ENCODE measurements around the gene CHST13. TPM values are rescaled to one million over a fixed set of nuclear protein-coding genes. Genes with fewer than 3 reads are reported as not detected.

CHST13 gene
- total RNA-seq, 4 donors from 2014 or later = 2.8 to 2.9 TPM; not detected in 2

GRCh38 chr3:126539558-126540250, 15.7 kb downstream of the CHST13 start:
- no peaks in the 10 kb centered on the region for H3K9me3 ChIP-seq
- H3K27ac ChIP-seq = no peak overlapping the region
- no peaks in the 10 kb centered on the region for H3K36me3 ChIP-seq

GRCh38 chr3:126540342-126540849, 16.4 kb downstream of the CHST13 start:
- Histone ChIP-seq H3K9me3 (no peaks in the 10 kb centered on the region), H3K4me3 (no peak overlapping the region), H3K36me3 (no peaks in the 10 kb centered on the region), H3K27me3 (no peaks in the 10 kb centered on the region), H3K4me1 (no peaks in the 10 kb centered on the region), H3K27ac (no peak overlapping the region)
- DNase-seq = peak in 2 of 3 donors; percentile 34 to 43
- TF ChIP-seq, protein P1, sequence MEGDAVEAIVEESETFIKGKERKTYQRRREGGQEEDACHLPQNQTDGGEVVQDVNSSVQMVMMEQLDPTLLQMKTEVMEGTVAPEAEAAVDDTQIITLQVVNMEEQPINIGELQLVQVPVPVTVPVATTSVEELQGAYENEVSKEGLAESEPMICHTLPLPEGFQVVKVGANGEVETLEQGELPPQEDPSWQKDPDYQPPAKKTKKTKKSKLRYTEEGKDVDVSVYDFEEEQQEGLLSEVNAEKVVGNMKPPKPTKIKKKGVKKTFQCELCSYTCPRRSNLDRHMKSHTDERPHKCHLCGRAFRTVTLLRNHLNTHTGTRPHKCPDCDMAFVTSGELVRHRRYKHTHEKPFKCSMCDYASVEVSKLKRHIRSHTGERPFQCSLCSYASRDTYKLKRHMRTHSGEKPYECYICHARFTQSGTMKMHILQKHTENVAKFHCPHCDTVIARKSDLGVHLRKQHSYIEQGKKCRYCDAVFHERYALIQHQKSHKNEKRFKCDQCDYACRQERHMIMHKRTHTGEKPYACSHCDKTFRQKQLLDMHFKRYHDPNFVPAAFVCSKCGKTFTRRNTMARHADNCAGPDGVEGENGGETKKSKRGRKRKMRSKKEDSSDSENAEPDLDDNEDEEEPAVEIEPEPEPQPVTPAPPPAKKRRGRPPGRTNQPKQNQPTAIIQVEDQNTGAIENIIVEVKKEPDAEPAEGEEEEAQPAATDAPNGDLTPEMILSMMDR (IDR thresholded peaks at IDR 0.05) = no peak
- TF ChIP-seq POLR2A (IDR thresholded peaks at IDR 0.05) = no peak

More at GRCh38 chr3:126539558-126540250, 15.7 kb downstream of the CHST13 start:
- no peak for TF ChIP-seq POLR2A (IDR thresholded peaks at IDR 0.05)
- TF ChIP-seq, protein P1 (IDR thresholded peaks at IDR 0.05) = no peak
- Histone ChIP-seq H3K27me3 (no peaks in the 10 kb centered on the region), H3K4me1 (no peaks in the 10 kb centered on the region), H3K4me3 (no peak overlapping the region)
- DNase-seq = peak in 2 of 3 donors; percentile 16 to 34

DNA sequence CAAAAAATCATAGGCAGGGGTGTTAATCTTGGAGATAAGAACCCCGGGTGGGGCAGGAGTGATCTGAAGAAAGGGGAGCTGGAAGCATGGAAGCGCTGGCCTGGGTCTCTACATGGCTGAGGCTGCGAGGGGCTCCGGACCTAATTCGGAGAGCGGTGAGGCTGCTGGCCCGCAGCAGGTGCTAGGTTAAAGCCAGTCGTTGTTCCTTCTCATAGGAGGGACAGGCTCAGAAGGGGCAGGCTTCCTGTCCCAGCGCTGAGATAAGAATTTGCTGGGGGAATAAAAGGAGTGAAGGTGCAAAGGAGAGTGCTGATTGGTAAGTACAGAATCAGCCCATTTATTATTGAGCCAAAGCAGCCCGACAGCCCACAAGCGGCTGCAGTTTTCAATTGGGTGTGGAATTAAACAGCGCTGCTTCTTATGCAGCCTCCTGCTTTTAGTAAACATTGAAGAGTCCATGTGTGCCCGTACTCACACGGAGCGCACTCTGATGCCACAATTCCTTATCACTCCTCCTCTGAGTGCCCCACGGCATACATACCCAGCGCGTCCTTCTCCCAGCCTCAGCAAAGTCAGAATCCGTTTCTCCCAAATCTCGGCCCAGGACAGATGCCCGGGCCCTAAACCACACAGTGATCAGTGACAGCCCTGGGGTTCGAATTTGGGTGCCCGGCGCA, 17.1 kb downstream of the CHST13 start:
- no peak overlapping the region for H3K27ac ChIP-seq
- peak in 2 of 3 donors; percentile 32 to 36 for DNase-seq
- no peak overlapping the region for H3K4me3 ChIP-seq
- TF ChIP-seq, protein P1 (IDR thresholded peaks at IDR 0.05) = no peak
- TF ChIP-seq POLR2A (IDR thresholded peaks at IDR 0.05) = no peak
- H3K4me1 ChIP-seq = no peaks in the 10 kb centered on the region
- no peaks in the 10 kb centered on the region for H3K36me3 ChIP-seq
- H3K27me3 ChIP-seq = no peaks in the 10 kb centered on the region
- no peaks in the 10 kb centered on the region for H3K9me3 ChIP-seq

GRCh38 chr3:126541628-126542339, 17.8 kb downstream of the CHST13 start:
- H3K27ac ChIP-seq = no peak overlapping the region
- DNase-seq = peak in 2 of 3 donors; percentile 20 to 29
- H3K27me3 ChIP-seq = no peaks in the 10 kb centered on the region
- no peak for TF ChIP-seq POLR2A (IDR thresholded peaks at IDR 0.05)
- TF ChIP-seq, protein P1 (IDR thresholded peaks at IDR 0.05) = no peak
- H3K9me3 ChIP-seq = no peaks in the 10 kb centered on the region
- no peaks in the 10 kb centered on the region for H3K4me1 ChIP-seq
- H3K4me3 ChIP-seq = no peak overlapping the region
- H3K36me3 ChIP-seq = no peaks in the 10 kb centered on the region

DNA sequence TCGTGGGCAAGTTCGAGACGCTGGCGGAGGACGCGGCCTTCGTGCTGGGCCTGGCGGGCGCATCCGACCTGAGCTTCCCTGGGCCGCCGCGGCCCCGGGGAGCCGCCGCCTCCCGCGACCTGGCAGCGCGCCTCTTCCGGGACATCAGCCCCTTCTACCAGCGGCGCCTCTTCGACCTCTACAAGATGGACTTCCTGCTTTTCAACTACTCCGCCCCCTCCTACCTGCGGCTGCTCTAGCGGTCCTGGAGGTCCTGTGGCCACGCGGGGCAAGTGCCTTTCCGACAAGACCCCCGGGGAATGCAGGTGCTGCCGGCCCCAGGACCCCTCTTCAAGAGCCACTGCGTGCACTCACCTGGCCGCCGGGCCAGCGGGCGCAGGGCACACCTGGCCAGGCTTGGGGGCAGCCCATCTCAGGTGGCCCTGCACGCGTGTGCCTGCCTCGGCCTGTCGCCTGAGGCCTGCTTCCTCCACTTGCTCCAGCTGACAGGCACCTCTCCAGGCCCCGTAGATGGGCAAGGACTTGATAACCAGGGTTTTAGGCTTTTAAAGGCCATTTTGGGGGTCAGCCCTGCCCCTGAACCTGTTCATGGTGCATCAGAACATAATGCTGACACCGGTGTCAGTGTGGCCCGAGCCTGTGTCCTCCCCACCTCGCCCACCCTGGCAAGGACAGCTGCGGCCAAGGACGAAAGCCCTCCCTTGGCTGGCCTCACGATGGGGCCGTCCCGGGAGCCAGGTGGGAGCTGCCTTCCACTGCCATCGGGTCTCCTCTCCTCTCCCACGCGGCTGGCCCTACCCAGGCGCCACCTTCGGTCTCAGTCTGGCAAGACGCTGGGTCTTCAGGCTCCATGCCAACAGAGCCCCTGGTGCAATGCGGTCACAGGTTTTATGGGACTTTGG, 18.6 kb downstream of the CHST13 start:
- no peaks in the 10 kb centered on the region for H3K27me3 ChIP-seq
- TF ChIP-seq, protein P1 (IDR thresholded peaks at IDR 0.05) = no peak
- TF ChIP-seq POLR2A (IDR thresholded peaks at IDR 0.05) = no peak
- H3K4me1 ChIP-seq = no peaks in the 10 kb centered on the region
- no peaks in the 10 kb centered on the region for H3K9me3 ChIP-seq
- H3K36me3 ChIP-seq = no peaks in the 10 kb centered on the region
- no peak overlapping the region for H3K27ac ChIP-seq
- H3K4me3 ChIP-seq = no peak overlapping the region
- peak; percentile 6 to 42 (median 38) for DNase-seq

Data from Peyer's patch (tissue), 4 donors.